Measurements from ENCODE around the gene CDC42EP3.

The CDC42EP3 gene

DNA sequence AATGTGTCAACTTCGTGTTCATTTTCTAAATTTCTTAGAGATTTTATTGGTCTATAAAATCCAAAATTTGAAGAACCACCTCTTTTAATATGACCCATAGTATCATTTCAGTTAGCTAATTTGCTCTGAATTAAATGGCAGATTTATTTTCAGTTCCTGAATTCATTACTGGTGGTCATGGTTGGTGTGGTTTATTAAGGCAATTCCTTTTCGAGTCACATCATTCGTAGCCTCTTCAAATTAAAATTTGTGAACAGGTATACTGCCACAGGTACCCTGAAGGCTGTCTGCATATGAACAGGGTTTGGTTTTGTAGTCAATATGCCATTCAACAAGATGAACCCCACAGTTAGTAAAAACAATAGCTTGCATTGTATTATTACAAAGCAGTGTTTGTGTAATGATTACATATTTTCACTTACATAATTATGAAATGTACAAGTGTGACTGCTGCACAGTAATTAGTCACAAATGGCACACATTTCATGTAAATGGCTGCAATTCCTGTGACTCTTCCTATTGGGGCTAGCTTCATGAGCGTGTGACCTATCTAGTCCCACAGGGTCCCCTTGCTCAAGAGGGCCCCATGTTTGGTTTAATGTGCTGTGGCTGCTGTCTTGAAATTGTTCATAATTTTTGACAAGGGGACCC is 48.9 kb downstream of the CDC42EP3 start:
- H3K4me3 ChIP-seq (ENCODE audit: low read depth, low read length) = no peak overlapping the region
- DNase-seq (ENCODE audit: low read depth) = no peak
- TF ChIP-seq, protein P1, sequence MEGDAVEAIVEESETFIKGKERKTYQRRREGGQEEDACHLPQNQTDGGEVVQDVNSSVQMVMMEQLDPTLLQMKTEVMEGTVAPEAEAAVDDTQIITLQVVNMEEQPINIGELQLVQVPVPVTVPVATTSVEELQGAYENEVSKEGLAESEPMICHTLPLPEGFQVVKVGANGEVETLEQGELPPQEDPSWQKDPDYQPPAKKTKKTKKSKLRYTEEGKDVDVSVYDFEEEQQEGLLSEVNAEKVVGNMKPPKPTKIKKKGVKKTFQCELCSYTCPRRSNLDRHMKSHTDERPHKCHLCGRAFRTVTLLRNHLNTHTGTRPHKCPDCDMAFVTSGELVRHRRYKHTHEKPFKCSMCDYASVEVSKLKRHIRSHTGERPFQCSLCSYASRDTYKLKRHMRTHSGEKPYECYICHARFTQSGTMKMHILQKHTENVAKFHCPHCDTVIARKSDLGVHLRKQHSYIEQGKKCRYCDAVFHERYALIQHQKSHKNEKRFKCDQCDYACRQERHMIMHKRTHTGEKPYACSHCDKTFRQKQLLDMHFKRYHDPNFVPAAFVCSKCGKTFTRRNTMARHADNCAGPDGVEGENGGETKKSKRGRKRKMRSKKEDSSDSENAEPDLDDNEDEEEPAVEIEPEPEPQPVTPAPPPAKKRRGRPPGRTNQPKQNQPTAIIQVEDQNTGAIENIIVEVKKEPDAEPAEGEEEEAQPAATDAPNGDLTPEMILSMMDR (IDR thresholded peaks at IDR 0.05; ENCODE audit: insufficient read depth, low read depth, low read length, missing control alignments) = no peak

GRCh38 chr2:37621199-37621598 is 50.2 kb downstream of the CDC42EP3 start:
- TF ChIP-seq, protein P1 (IDR thresholded peaks at IDR 0.05; ENCODE audit: insufficient read depth, low read depth, low read length, missing control alignments) = no peak
- DNase-seq (ENCODE audit: low read depth) = no peak
- no peak overlapping the region for H3K4me3 ChIP-seq (ENCODE audit: low read depth, low read length)

- TF ChIP-seq, protein P1 (IDR thresholded peaks at IDR 0.05; ENCODE audit: insufficient read depth, low read depth, low read length, missing control alignments) = no peak
- H3K4me3 ChIP-seq (ENCODE audit: low read depth, low read length) = no peak overlapping the region
- no peak for DNase-seq (ENCODE audit: low read depth)
Measured at GRCh38 chr2:37619959-37620300, 51.5 kb downstream of the CDC42EP3 start.

DNA sequence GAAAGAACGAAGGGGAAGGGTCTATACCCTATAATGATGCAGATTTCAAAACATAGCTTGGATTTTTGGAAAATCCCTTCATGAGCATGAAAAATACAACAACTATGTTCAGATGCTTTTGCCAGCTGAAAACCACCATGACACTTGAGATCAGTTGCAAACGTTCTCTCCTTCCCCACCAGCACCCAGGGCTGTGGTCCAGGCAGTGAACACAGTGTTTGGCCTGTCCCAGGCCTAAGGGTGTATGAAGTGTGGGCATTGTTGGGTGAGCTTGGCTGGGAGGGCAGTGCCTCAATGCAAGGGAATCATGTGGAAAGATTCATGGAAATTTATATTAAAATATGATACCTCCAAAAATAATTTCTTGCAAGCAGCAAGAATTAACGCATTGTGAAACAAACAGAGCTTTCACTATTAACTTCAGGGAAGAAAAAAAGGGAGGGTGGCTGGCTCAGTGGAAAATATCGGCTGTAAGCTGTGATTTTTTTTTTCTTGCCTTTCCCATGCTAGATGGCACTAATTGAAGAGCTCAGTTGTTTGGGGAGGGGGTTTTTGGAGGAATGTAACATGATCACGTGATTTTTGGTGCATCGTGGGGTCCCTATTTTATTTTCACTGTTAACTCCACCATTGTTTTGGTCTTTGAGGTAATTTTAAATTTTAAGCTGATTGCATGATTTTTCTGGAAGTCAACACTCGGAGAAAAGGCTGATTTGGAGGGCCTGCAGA is 52.0 kb downstream of the CDC42EP3 start:
- H3K4me3 ChIP-seq (ENCODE audit: low read depth, low read length) = no peak overlapping the region
- TF ChIP-seq, protein P1 (IDR thresholded peaks at IDR 0.05; ENCODE audit: insufficient read depth, low read depth, low read length, missing control alignments) = no peak
- no peak for DNase-seq (ENCODE audit: low read depth)

DNA sequence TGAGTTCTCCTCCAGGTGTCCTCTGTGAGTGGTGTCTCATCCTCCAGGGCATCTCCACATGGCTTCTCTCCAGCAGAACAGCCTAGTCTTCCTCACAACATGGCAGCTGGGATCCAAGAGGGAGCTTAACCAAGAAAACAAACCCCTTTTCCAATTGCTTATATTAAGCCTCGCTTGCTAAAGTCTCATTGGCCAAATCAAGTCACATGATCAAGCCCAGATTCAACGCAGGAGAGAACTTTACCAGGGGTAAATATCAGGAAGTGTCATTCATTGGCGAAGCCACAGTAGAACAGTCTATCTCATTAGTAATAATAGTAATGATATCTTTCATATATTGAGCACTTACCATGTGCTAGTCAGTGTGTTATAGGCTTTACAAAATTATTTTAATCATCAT is 53.1 kb downstream of the CDC42EP3 start:
- no peak overlapping the region for H3K4me3 ChIP-seq (ENCODE audit: low read depth, low read length)
- DNase-seq (ENCODE audit: low read depth) = no peak
- TF ChIP-seq, protein P1 (IDR thresholded peaks at IDR 0.05; ENCODE audit: insufficient read depth, low read depth, low read length, missing control alignments) = no peak

GRCh38 chr2:37617119-37617892 is 54.1 kb downstream of the CDC42EP3 start:
- TF ChIP-seq, protein P1 (IDR thresholded peaks at IDR 0.05; ENCODE audit: insufficient read depth, low read depth, low read length, missing control alignments) = no peak
- H3K4me3 ChIP-seq (ENCODE audit: low read depth, low read length) = no peak overlapping the region
- no peak for DNase-seq (ENCODE audit: low read depth)
